Fibroblast of skin of left biceps (primary cell): ENCODE measurements around the gene SLC7A5.
"Not testable (repeated sequence)": the region's sequence is repeated elsewhere in the genome, so short reads cannot be mapped to it uniquely, and the experiment has no call there.

Experiments
- DNase-seq, 2 experiments: peaks; one replicate each; pipeline ENCODE4 v3.0.0-alpha.2; 2013; ENCODE audit warnings: low read depth in 2 of 2

Gene SLC7A5

DNA sequence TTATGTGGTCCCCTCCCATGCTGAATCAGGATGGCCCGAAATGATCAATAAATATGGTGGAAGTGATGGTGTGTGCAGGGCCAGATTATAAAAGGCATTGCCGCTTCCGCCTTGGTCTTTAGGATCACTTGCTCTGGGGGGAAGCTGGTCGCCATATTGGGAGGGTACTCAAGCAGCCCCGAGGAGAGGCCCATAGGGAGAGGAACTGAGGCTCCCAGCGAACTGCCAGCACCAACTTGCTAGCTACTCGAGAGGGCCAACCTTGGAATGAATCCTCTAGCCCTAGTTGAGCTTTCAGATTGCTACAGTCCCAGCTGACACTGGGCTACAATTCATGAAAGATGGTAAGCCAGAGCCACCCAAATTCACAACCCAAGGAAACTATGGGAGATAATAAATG is 19.0 kb upstream of the SLC7A5 start:
- not testable (repeated sequence) for DNase-seq

DNA sequence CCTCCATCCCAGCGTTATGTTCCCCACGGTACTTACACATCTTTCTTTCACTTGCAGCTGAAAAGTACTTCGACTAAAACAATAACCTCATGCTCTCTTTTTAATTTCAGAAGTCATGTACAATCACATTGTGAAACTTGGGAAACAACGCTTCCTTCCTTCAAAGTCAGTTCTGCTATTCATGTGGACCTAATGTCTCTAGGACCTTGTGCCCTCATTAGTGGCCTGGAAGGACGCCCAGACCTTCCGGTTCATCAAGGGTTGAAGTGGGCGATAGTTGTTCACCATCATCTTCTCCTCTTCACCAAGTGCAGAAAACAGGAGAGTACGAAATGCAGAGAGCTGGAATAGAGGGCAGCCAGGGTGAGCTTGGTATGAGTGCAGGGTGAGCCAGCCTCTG is 18.6 kb upstream of the SLC7A5 start:
- not testable (repeated sequence) for DNase-seq

DNA sequence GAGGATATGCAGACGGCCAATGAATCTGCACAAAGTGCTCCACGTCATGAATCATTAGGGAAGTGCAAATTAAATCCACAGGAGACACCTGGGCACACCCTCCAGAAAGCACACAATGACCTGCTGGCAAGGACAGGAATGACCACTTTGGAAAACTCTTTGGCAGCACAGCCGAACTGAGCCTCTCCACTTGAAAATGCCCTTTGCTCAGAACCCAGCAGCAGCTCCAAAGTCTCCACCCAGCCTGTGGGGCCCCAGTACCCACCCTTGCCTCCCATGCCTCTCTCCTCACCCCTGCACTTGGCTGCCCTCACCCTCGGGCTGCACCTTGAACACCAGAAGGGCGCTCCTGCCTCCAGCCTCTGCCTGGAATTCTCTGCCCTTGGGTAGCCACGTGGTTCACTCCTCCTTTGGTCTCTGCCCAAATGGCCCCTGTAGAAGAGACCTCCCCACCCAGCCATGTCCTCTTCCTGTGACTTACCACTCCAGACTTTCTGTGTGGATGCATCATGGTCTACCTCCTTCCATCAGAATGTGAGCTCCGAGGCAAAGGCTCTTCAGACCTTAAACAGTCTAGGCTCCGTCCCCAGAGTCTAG is 16.2 kb upstream of the SLC7A5 start:
- DNase-seq = not testable (repeated sequence)

DNA sequence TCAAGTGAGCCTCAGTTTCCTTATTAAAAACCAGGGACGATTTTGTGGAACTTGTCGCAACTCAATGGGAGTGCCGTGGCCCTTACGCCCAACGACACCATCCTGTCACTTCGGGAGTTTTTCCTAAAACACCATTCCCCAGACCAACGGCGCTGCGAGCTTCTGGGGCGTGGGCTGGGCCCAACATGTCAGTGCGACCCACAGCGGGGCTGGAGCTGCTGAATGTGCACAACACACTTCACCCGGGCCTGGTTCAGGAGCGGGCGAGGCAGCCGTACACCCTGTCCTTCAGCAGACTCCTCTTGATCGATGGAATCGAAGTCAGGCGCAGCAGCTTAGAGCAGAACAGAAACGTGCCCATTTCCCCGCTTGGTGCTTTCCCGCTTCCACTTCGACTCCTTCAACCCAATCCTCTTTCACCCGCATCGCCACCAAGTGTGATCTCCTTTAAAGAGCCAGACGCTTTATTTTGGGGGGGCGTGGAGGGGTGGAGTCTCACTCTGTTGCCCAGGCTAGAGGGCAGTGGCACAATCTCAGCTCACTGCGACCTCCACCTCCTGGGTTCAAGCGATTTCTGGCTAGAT is 13.2 kb upstream of the SLC7A5 start:
- DNase-seq = no peak

DNA sequence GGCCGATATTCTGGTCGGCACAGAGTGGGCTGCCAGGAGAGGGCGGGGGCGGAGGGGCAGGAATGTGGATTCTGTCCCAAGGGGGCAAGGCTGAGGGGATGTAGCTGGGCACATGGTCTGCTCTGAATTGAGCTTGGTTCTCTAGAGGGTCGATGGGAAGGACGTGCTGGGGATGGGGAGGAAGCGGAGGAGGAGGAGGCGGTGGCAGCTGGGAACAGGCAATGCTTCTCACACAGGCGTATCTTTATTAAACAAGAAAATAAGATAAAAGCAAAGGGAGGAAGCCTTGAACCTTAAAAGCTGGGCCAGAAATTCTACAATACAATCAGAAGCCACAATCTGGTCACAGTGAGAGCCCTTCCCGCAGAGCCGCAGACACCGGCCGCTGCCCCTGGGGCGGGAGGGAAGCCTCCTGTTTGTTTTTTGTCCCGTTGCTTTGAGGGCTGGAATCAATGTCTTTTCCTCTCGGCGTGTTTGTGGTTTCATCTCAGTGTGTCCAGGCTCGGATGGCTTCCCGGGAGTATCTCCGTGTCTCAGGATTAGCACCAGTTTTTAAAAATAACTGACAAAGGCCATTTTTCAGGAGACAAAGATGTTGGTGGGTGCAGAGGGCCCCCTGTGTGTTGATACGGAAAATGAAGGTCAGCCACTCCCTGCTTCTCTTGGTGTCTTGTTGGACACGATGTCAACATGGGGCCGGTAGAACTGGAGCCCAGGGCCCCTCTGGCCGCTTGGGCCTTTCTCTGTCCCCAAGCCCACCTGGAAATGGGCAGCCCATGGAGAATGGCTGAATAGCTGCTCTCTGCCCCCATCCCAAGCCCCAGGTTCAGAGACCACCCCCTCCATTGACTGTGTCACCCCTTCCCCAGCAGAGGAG is 12.3 kb upstream of the SLC7A5 start:
- DNase-seq = no peak

DNA sequence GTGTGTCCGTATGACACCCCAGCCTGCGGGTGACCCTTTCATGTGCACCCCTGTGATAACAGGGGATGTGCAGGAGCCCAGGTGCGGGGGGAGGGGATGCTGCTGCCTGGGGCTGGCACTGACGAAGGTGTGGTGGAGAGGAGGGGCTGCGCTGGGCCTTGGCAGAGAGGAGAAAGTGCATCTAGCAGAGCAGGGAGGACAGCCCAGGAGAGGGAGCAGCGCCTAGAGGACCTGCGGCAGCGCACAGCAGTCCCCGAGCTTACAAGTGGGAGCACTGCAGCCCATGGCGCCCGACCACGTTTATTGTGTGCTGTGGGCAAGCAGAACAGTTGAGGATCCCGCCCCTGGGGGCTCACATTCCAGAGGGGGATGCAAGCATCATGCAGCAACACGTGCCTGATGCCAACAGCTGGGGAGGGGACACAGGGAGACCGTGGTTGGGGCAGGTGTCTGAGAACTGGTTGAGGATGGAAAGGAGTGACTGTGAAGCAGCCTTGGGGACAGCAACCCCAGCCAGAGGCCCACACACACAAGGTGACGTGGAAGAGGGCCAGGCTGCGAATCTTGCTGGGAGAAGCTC is 10.9 kb upstream of the SLC7A5 start:
- DNase-seq = no peak

DNA sequence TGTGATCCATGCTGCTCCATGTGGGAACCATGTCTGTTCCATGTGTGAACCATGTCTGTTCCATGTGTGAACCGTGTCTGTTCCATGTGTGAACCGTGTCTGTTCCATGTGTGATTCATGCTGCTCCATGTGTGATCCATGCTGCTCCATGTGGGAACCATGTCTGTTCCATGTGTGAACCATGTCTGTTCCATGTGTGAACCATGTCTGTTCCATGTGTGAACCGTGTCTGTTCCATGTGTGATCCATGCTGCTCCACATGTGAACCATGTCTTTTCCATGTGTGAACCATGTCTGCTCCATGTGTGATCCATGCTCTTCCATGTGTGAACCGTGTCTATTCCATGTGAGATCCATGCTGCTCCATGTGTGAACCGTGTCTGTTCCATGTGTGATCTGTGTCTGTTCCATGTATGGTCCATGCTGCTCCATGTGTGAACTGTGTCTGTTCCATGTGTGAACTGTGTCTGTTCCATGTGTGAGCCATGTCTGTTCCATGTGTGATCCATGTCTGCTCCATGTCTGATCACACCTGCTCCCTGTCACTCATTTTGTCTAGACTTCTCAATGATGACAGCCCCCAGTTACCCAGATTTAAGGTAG is 10.2 kb upstream of the SLC7A5 start:
- DNase-seq = not testable (repeated sequence)

DNA sequence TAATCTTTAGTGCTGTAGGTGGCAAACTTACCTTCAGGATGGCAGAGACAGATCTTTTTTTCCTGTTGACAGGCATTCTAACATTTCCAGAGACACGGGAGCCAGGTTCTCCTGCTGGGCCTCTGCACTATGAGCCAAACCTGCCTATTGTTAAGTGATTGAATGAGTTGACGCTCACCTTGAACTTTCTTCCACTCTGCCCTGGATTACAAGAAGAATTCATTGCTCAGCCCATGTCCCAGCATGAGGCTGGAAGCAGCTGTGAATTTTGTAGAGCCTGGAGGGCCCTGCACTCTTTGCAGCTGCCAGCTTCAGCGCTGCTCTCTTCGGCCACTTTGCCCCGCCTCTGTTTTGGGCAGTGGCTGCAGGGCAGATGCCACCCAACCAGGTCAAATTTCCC is 9.4 kb upstream of the SLC7A5 start:
- DNase-seq = no peak

DNA sequence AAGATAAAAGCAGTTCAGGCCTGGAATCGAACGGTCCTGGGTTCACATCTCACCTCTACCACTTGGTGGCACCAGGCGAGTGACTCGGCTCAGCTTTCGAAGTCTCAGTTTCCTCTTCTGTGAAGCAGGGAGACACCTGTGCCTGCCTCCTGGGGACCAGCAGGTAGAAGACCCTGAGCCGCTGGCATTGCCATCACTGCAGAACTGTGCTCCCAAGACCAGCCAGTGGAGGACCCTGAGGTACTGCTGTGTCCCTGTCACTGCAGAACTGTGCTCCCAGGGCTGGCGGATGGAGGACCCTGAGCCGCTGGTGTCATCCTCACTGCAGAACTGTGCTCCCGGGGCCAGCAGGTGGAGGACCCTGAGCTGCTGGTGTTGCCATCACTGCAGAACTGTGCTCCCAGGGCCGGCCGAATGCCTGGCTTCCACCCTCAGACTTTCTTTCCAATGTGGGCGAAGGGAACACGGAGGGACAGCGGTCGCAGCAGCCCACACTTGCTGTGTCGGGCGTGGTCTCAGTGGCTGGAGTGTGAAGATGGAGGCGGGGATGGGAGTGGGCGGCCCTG is 8.7 kb upstream of the SLC7A5 start:
- no peak for DNase-seq

DNA sequence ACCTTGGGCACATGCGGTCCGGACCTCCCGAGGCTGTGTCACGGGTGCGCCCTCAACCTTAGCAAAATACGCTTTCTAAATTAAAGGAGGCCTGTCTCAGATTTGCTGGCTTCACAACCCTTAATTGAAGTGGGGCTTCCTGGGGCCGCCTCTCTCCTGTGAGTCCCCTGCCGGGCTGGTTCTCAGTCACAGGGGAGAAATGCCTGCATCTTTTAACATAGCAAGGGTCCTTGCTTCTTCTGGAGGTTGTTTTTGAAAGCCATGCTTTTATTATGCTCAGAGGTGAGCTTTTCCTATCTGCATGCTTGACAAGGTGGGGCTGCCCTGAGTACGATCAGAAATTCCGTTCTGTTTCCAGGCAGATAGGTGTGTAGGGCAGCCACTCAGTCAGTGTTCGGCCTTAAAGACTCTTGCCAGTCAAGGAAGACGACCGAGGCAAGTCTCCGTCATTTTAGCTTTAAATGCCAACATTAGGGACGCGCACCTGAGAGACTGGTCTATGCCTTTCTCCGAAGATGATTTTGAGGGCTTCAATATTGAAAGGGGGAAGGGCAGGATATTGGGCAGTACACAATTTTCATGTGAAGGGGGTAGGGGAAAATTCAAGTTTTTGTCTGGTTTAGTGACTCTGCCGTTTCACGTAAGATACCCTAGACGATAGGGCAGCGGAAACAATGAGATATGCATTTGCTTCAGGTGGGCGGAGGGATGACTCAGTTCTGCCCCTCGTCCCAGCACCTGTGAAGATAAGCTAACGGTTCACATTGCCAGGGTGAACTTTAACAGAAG is 5.5 kb upstream of the SLC7A5 start:
- DNase-seq = no peak

DNA sequence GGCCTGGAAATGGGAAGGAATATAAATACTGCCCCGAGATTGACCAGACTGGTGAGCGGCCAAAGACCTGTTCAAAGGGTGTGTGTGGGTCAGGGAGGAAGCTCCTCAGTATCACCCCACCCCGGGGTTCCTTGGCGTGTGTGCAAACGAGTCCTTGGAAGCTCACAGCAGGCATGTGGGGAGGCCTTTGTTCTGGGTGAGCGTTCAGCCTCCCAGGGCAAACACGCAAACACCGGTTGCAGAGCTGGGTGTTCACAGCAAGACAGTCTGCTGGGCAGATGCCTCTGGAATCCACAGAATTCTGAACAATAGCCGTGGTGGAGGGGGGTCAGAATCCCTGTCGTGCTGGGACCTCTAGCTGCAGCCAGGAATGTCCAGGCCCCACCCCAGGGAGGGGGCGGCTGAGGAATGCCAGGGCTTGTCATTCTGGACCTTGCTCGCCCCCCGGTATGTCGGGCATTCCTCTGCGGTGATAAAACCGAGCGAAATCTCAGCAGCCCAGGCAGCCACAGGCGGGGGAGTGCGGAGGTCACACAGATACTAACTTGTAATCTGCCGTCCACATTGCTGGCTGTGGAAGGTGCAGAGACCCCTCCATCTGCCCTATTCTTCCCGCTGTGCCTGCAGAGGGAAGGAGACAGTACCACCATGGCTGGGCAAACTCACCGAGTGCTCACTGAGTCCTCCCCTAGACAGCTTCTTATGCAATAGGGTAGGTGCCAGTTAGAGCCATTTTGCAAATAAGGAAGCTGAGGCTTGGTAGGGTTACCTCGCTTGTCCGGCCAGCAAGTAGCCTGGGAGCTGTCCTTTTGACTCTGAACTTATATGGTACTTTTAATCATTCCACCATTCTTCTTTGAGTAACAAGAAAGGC is 1.3 kb upstream of the SLC7A5 start:
- peak; percentile 48 for DNase-seq

DNA sequence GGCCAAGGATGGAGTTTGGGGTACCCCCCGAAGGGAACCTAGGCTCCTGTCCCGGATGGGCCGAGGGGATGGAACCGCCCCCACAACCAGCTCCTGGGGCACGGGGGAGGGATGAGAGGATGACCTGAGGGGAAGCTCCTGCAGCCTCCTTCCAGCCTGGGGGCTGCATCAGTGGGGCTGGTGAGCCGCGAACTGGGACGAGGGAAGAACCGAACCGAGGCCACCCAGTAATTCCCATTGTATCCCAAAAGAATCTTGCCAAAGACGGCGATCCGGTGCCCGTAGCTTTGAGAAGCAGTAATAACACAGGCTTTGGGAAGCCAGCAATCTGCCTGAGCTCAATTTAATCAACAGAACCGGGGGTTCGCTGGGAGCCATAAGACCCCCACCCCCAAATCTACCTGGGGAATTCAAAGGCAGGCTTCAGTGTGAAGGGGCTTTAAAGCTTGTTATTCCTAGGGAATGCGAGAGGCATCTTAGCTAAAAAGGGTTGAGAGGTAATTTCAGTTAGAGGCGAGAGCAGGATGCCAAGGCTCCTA is 641 bp upstream of the SLC7A5 start:
- not testable (repeated sequence) for DNase-seq

DNA sequence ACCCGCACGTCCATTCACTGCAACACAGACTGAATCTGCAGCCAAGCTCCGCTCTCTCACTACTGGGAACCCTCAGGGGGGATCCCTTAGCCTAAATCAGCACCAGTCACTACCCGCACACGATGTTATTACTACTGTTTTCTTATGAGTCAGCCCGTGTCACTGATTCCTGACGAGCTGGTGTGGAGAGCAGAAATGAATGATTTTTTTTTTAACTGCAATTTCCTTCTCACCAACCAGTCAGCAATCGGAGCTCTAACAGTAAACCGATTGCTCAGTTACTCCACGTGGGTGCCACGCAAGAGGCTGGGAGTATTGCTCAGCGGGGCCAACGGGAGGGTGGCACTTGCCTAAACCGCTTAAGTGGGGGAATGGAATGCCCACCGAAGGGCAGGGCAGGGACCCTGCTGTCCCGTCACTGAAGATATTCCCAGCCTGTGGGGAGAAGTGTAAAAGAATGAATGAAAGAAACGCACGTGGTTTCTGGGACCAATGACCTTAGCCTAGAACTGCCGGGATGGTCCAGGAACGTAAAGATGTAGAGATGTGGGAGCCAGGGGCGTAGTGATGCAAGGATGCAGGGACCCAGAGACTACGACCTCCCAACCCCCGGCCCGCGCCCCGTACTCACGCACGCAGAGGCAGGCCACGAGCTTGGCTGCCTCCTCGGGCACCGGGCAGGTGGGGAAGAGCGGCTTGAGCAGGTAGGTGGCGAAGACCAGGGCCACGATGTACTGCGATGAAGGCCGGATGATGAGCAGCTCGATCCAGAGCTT is 865 bp downstream of the SLC7A5 start:
- DNase-seq = peak; percentile 53

DNA sequence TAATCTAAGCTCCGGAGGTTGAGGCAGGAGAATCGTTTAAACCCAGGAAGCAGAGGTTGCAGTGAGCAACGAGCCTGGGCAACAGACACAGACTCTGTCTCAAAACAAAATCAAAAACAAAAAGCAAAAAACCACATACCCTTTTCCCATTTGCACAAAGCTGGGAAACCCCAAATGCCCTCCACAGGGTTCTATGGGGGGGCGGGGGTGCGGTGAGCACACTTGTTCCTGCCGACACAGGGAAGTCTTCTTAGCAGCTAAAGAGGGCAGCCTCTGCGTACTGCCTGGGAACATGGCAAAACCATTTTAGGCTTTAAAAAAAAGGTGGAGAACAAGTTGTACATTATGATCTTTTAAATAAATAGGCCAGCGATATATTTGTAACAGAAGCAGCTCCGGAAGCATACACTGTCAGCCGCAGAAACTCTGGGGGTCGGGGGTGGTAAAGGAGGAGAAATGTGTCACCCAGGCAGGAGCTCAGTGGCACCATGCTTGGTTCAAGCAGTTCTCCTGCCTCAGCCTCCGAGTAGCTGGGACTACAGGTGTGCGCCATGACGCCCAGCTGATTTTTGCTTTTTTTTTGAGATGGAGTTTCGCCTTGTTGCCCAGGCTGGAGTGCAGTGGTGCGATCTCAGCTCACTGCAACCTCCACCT is 3.3 kb downstream of the SLC7A5 start:
- DNase-seq = not testable (repeated sequence)

DNA sequence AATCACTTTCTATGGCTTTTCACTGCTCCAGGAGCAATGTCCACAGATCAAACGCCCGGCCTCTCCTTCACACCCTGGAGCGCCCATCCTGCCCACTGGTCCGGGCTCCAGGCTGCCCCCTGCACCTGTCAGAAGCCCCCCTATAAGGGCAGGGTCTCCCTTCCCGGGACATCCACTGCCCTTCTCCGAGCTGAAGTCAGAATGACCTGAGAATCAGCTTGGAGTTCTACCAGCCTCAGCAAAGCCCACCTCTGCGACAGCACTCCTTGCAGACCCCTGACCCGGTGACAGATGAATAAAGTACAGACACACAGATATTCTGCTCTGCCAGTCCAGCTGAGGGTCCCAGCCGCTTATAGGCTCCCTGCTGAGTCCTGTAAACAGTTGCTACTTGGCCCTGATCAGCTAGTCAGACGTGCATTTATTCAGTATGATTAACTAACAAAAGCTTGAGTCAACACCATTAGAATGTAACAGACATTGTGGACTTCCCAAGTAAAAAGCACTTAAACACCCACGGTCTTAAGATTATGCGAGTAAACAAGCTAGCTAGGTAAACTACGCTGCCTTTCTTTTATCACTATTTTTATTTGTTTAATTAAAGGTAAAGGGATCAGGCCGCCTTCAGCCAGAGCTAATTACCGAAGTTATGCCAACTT is 4.8 kb downstream of the SLC7A5 start:
- no peak for DNase-seq

DNA sequence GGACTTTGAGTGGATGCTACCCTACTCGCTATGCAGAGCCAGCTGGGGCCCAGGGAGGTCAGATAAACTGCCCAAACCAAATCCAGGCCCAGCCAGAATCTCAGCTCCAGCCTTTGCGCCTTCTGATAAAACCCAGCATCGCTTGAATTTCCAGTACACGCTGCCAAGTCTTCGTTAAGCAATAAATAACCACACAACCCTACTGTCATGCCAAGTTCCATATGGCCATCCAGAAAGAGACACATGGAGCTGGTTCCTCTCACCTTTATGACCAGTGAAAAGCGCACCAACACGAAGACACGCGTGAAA is 6.0 kb downstream of the SLC7A5 start:
- DNase-seq = not testable (repeated sequence)

DNA sequence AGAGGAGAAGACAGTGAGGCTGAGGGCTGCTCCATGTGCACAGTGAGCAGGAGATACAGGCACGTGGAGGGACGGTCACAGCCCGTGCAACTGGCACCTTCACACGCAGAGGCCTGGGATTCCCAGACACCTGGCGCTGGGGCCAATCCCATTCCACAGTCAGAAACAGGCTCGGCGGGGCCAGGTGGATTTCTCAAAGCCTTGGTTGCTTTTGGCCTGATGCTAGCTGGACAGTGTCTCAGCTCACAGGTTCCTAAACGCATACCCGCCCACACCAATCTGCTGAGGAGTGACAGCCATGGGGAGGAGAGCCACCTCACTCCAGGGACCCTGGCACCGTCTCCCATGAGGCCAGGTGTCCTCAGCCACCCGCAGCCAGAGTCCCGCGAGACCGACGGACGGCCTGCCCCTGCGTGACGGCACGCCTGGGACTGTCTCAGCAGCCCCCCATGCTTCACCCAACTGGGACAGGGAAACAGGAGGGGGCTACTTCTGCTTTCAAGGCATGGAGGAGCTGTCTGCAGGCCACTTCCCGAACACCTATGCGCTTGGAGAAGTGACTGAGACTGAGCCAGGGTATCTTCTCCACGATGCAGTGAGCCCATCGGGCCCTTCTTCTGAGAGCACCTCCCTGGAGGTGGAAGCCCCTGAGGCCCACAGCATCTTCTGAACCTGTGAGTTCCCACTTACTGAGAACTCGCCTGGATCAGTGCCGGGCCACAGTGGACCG is 6.5 kb downstream of the SLC7A5 start:
- DNase-seq = not testable (repeated sequence)
